HCT116 (cell line): ENCODE measurements around the gene MRPS7. TPM values are rescaled to one million over a fixed set of nuclear protein-coding genes. Genes with fewer than 3 reads are reported as not detected.

Experiments used
- ATAC-seq: fragments of 200-7000 bp; cut with Tn5 transposase; 2 replicates; pipeline ENCODE4 v1.9.1; 2020; ENCODE audit warnings: mild to moderate bottlenecking, moderate library complexity
- BruUV-seq: library from RNA; stranded (reverse); fragments of 400-500 nt; replicated peaks from 2 replicates; lab custom pipeline; 2021; lab: Mats Ljungman, UMichigan
- CTCF ChIA-PET: fragments of 300-600 bp; sonication (Branson Sonifier 250); formaldehyde crosslinking; loops from one replicate; lab custom pipeline; 2021; ENCODE audit warnings: antibody characterized with exemption; lab: Charles Lee
- POLR2A ChIA-PET: fragments of 300-600, 350-600 bp; sonication (Branson Sonifier 250); formaldehyde crosslinking; loops from one replicate; lab custom pipeline; 2021; ENCODE audit warnings: antibody characterized with exemption; lab: Charles Lee
- RAD21 ChIA-PET, 2 experiments: fragments of 300-600 bp; sonication (Branson Sonifier 250); formaldehyde crosslinking; loops; one replicate each; lab custom pipeline; 2023; ENCODE audit warnings: low total read pairs in 2 of 2; ENCODE audit not compliant: uncharacterized antibody in 2 of 2, unreplicated experiment in 2 of 2, low non-redundant PET in 1 of 2; lab: Charles Lee
- DNase-seq: peaks from one replicate; pipeline ENCODE4 v3.0.0-alpha.2; 2010; ENCODE audit warnings: low read depth, low spot score
- H2AFZ ChIP-seq: fragments of 200-600 bp; shearing (Covaris generic), sonication (generic); 2 replicates; pipeline ENCODE4 v1.6.1; 2017; ENCODE audit warnings: low read depth, mixed run types, mixed read lengths, antibody characterized with exemption, low read length; ENCODE audit not compliant: poor library complexity, severe bottlenecking
- H3K27ac ChIP-seq: 2 replicates; pipeline ENCODE4 v1.5.1; 2012; ENCODE audit warnings: low read depth, low read length
- H3K27me3 ChIP-seq: fragments of 200-600 bp; sonication (generic); 2 replicates; pipeline ENCODE4 v1.6.1; 2016; ENCODE audit warnings: mixed run types, low read length, mixed read lengths; ENCODE audit not compliant: insufficient read depth
- H3K36me3 ChIP-seq, 2 experiments: fragments of 200-500 bp in 1 of 2; fragments of 200-600 bp in 1 of 2; sonication (Bioruptor generic) in 1 of 2; sonication (generic) in 1 of 2; 2 replicates each; pipeline versions ENCODE4 v1.5.1 to v1.6.1; 2014 to 2016; ENCODE audit warnings: low read length in 2 of 2, inconsistent platforms in 1 of 2, mixed read lengths in 1 of 2, mixed run types in 1 of 2; ENCODE audit not compliant: insufficient read depth in 2 of 2, control insufficient read depth in 1 of 2
- H3K4me1 ChIP-seq, 2 experiments: fragments of 200-600 bp in 1 of 2; sonication (generic) in 1 of 2; 2 replicates each; pipeline versions ENCODE4 v1.5.1 to v1.6.1; 2012 to 2017; ENCODE audit warnings: low read length in 2 of 2, inconsistent platforms in 1 of 2, mild to moderate bottlenecking in 1 of 2, mixed read lengths in 1 of 2, mixed run types in 1 of 2, moderate library complexity in 1 of 2; ENCODE audit not compliant: insufficient read depth in 2 of 2, control insufficient read depth in 1 of 2
- H3K4me2 ChIP-seq: fragments of 200-600 bp; sonication (generic); 2 replicates; pipeline ENCODE4 v1.6.1; 2017; ENCODE audit warnings: mixed run types, low read length, mixed read lengths
- H3K4me3 ChIP-seq, 2 experiments: fragments of 200-600 bp in 1 of 2; sonication (generic) in 1 of 2; replicated peaks in 1 of 2; 2 replicates each; pipeline ENCODE4 v1.5.1; 2011 to 2016; ENCODE audit warnings: low read length in 2 of 2, control low read depth in 1 of 2, low read depth in 1 of 2, mild to moderate bottlenecking in 1 of 2, mixed read lengths in 1 of 2, mixed run types in 1 of 2
- H3K79me2 ChIP-seq: fragments of 200-600 bp; sonication (generic); 2 replicates; pipeline ENCODE4 v1.6.1; 2017; ENCODE audit warnings: mild to moderate bottlenecking, mixed run types, low read length, moderate library complexity, mixed read lengths; ENCODE audit not compliant: insufficient read depth
- H3K9ac ChIP-seq: fragments of 200-600 bp; sonication (generic); 2 replicates; pipeline ENCODE4 v1.6.1; 2016; ENCODE audit warnings: low read length, mixed read lengths
- H3K9me2 ChIP-seq: fragments of 200-600 bp; sonication (generic), shearing (Covaris generic); 2 replicates; pipeline ENCODE4 v1.6.1; 2017; ENCODE audit warnings: mixed run types, mild to moderate bottlenecking, moderate library complexity; ENCODE audit not compliant: insufficient read depth
- H3K9me3 ChIP-seq, 2 experiments: fragments of 200-500 bp in 1 of 2; fragments of 200-600 bp in 1 of 2; sonication (Bioruptor generic) in 1 of 2; sonication (generic) in 1 of 2; 2 replicates each; pipeline ENCODE4 v1.6.1; 2014 to 2017; ENCODE audit warnings: low read length in 2 of 2, mixed read lengths in 2 of 2, inconsistent platforms in 1 of 2, low read depth in 1 of 2, mild to moderate bottlenecking in 1 of 2, mixed run types in 1 of 2, moderate library complexity in 1 of 2; ENCODE audit not compliant: control insufficient read depth in 1 of 2, insufficient read depth in 1 of 2
- H4K20me1 ChIP-seq: fragments of 200-600 bp; sonication (generic), shearing (Covaris generic); 2 replicates; pipeline ENCODE4 v1.6.1; 2017; ENCODE audit warnings: mixed run types, mild to moderate bottlenecking, moderate library complexity; ENCODE audit not compliant: insufficient read depth
- CEBPB ChIP-seq: IDR thresholded peaks from 2 replicates; pipeline ENCODE4 v1.6.1; 2012; ENCODE audit warnings: low read depth
- EGR1 ChIP-seq: IDR thresholded peaks from 2 replicates; pipeline ENCODE4 v1.6.1; 2012; ENCODE audit warnings: low read depth
- JUND ChIP-seq: IDR thresholded peaks from 2 replicates; pipeline ENCODE4 v1.6.1; 2012
- POLR2A ChIP-seq: IDR thresholded peaks from 2 replicates; pipeline ENCODE4 v1.7.0; 2011; ENCODE audit warnings: borderline replicate concordance; ENCODE audit not compliant: insufficient read depth, insufficient read length; ENCODE audit errors: extremely low read depth
- POLR2AphosphoS5 ChIP-seq: IDR thresholded peaks from 2 replicates; pipeline ENCODE4 v1.6.1; 2011; ENCODE audit warnings: mild to moderate bottlenecking, low read depth, low read length, moderate library complexity
- RAD21 ChIP-seq: IDR thresholded peaks from 2 replicates; pipeline ENCODE4 v1.6.1; 2012; ENCODE audit warnings: low read depth, mild to moderate bottlenecking
- REST ChIP-seq: IDR thresholded peaks from 2 replicates; pipeline ENCODE4 v1.6.1; 2012; ENCODE audit warnings: low read depth
- SP1 ChIP-seq: IDR thresholded peaks from 2 replicates; pipeline ENCODE4 v1.6.1; 2012; ENCODE audit warnings: low read depth
- YY1 ChIP-seq: IDR thresholded peaks from 2 replicates; pipeline ENCODE4 v1.6.1; 2011; ENCODE audit warnings: low read length, low read depth, moderate library complexity, mild to moderate bottlenecking; ENCODE audit not compliant: insufficient replicate concordance; ENCODE audit errors: extremely low read depth
- ZBTB33 ChIP-seq: IDR thresholded peaks from 2 replicates; pipeline ENCODE4 v1.6.1; 2011; ENCODE audit warnings: mild to moderate bottlenecking, low read length, moderate library complexity; ENCODE audit not compliant: insufficient replicate concordance; ENCODE audit errors: extremely low read depth
- ZNF274 ChIP-seq: fragments of 200-500 bp; sonication (Bioruptor generic); IDR thresholded peaks from 2 replicates; pipeline ENCODE4 v1.6.1; 2014; ENCODE audit warnings: mild to moderate bottlenecking, low read depth, low read length, inconsistent platforms
- intact Hi-C: fragments of 100-400 bp; cut with micrococcal nuclease; formaldehyde crosslinking; loops from 2 replicates; pipeline ENCODE4 v1.10.0; 2022
- total RNA-seq: library from RNA; stranded (reverse); gene quantifications from one replicate; pipeline ENCODE4 v1.2.1, GENCODE V29; 2021; ENCODE audit not compliant: unreplicated experiment

MRPS7 gene
- total RNA-seq, 1 experiment from 2014 or later = 104 TPM

GRCh38 chr17:75315541-75316243 is 54.0 kb downstream of the MRPS7 start:
- H3K27ac ChIP-seq = no peak overlapping the region
- ATAC-seq (peak; percentile 14; the same call in 1 of the 2 replicates), DNase-seq (no peak)
- no peak overlapping the region for H3K4me3 ChIP-seq
- H3K36me3 ChIP-seq = peaks cover 14 to 15% of the 10 kb centered on the region in 2 experiments; a peak in 3 of 4 replicates
- H3K4me2 ChIP-seq = no peak overlapping the region
- CTCF ChIA-PET = interaction anchor here (0.6 kb wide), 1 partner anchor 9 kb away, joined by 3 read pairs; no protein-coding TSS in a partner anchor
- H3K4me1 ChIP-seq = peaks cover 0 to 10% of the 10 kb centered on the region in 2 experiments; a peak in 2 of 4 replicates
- POLR2A ChIA-PET = interaction anchor here (1.2 to 1.3 kb wide), 2 partner anchors 26 to 83 kb away, joined by 3 read pairs; partner anchors contain the start of gene SLC25A19
- no peak overlapping the region for H2AFZ ChIP-seq
- TF ChIP-seq POLR2AphosphoS5 = no peak
- TF ChIP-seq JUND = no peak
- TF ChIP-seq RAD21 = no peak
- no peak for TF ChIP-seq POLR2A
- TF ChIP-seq ZBTB33 = no peak
- TF ChIP-seq YY1 = no peak
- no peak for TF ChIP-seq SP1
- TF ChIP-seq EGR1 = no peak
- TF ChIP-seq ZNF274 = no peak
- no peak for TF ChIP-seq REST
- TF ChIP-seq CEBPB = no peak
- intact Hi-C loops = no loop called here
- H4K20me1 ChIP-seq = no peaks in the 10 kb centered on the region
- H3K9me3 ChIP-seq = no peaks in the 10 kb centered on the region
- H3K9me2 ChIP-seq = no peaks in the 10 kb centered on the region
- RAD21 ChIA-PET = interaction anchor here (0.6 to 0.7 kb wide), 3 partner anchors 48 to 140 kb away, joined by 3 read pairs; no protein-coding TSS in a partner anchor
- H3K79me2 ChIP-seq = no peaks in the 10 kb centered on the region
- no peak overlapping the region for H3K9ac ChIP-seq
- BruUV-seq = no TSS peak
- no peaks in the 10 kb centered on the region for H3K27me3 ChIP-seq

Other genes starting within 250 kb of the MRPS7 start
- 80.5 TPM for gene MRPL58, start 249.2 kb upstream of the MRPS7 start, total RNA-seq
- 407 TPM for gene ATP5PD, start 214.9 kb upstream of the MRPS7 start, total RNA-seq
- 23.3 TPM for gene KCTD2, start 214.7 kb upstream of the MRPS7 start, total RNA-seq
- 79.3 TPM for gene SLC16A5, start 173.9 kb upstream of the MRPS7 start, total RNA-seq
- gene ARMC7, start 151.9 kb upstream of the MRPS7 start, total RNA-seq = 43.2 TPM
- 115 TPM for gene NT5C, start 130.1 kb upstream of the MRPS7 start, total RNA-seq
- 575 TPM for gene JPT1, start 107.4 kb upstream of the MRPS7 start, total RNA-seq
- gene SUMO2, start 78.9 kb upstream of the MRPS7 start, total RNA-seq = 859 TPM
- 164 TPM for gene NUP85, start 56.2 kb upstream of the MRPS7 start, total RNA-seq
- gene GGA3, start 273 bp upstream of the MRPS7 start, total RNA-seq = 58.3 TPM
- gene MIF4GD, start 9.4 kb downstream of the MRPS7 start, total RNA-seq = 35.2 TPM
- 38.7 TPM for gene SLC25A19, start 27.6 kb downstream of the MRPS7 start, total RNA-seq
- 146 TPM for gene GRB2, start 143.8 kb downstream of the MRPS7 start, total RNA-seq
- 75.4 TPM for gene TMEM94, start 194.8 kb downstream of the MRPS7 start, total RNA-seq